GM11168 (cell line): ENCODE results near the gene ACO1.
"Not testable (repeated sequence)": the region's sequence is repeated elsewhere in the genome, so short reads cannot be mapped to it uniquely, and the experiment has no call there.

ENCODE experiments used
- in situ Hi-C: fragments of 300-500 bp; cut with MboI; formaldehyde crosslinking; loops from one replicate; pipeline ENCODE4 v1.12.0; 2022; ENCODE audit warnings: low sequenced_read_pairs; ENCODE audit not compliant: unreplicated experiment

Gene ACO1

GRCh38 chr9:32384364-32385151 lies at the start of gene ACO1:
ACO1 (plus strand) TSS chr9:32384643; CDS start chr9:32405507, 20,864 bp downstream.
- in situ Hi-C loops: loop anchor here (5.0 kb wide), 1 partner anchor 193 kb away; no protein-coding TSS in a partner anchor

DNA sequence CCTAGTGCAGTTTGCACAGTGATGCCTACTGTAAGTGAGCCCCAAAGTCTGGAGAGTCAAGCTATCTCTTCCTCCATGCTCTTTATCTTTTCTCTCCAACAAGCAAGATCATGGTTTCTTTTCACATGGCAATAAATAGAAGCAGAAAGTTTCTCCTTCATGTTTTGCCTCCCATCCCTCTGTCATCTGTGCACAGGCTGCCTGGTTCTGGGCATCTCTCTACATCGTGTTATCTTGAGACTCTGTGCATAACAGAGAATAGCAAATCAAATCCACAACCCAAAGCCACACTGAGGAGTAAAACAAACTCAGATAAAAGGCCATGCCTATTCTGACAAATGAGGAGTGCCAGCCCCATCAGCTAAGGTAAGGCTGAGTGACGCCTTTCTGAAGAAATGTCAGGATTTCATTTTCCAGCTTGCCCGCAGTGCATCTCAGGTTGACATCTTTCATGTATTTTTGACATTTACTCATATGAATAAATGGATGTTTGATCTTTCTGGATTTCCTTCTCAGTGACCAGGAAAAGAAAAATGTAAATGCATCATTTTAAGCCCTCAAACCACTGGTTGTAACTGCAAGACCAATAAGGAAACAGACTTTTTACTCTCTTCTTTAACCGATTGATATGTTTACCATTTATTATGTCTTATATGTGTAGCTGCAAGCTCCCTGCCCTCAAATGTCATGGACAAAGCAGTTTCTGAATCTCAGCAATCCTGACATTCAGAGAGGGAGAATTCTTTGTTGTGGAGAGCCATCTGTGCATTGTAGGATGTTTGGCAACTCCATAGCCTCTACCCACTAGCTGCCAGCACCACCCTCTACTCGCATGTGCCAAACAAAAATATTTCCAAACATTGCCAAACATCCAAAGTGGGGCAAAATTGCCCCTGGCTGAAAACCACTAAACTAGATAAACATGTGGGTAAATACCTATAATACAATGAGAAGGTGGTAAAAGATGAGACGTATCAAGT lies 49.2 kb upstream of the ACO1 start:
- in situ Hi-C loops: no loop called here

GRCh38 chr9:32339424-32339823 lies 45.0 kb upstream of the ACO1 start:
- in situ Hi-C loops: no loop called here

GRCh38 chr9:32340361-32340760 lies 44.1 kb upstream of the ACO1 start:
- in situ Hi-C loops: no loop called here

DNA sequence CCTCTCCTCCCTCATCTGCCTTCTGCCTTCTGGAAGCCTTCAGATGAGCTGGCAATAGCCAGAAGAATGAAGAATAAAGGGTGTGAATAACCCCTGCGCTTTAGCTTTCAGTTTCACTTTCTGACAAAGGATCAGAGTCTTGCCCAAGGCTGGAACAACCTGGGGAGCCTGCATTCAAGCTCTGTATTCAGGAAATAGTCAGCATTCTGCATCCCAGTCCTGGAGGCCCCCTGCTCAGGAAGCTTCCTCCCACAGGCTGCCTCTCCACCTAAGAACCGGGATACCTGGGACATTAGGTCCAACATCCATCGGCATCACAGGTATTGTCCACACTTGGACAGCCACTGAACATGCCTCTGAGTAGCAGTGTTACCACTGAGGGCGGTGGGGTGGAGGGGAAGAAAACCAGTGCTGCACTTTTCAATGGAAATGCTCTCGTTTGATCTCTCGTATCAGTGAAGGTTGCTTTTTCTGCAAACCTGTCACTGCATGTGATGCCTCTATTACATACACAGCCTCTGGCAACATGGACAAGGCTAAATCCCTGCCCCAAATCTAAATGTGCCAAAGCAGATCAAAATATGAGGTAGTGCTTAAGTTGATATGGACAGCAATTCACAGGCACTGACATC lies 39.8 kb upstream of the ACO1 start:
- in situ Hi-C loops: no loop called here

DNA sequence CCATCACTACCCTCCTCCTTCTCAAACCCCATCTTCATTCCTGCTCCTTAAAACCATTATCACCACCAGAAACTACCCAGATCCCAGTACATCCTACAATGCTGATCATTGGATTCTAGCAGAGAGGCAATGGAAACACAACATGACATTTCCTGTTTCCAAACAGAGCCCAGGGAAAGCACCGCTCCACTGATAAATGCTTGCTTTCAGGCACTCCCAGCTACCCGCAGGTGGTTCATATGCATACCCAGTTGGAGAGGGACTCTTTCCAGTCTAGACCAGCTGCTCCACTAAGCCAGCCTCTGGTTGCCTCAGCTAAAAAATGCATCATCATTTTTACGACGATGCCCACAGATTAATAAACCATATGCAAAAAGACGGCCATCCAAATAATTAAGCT lies 39.2 kb upstream of the ACO1 start:
- in situ Hi-C loops: no loop called here

DNA sequence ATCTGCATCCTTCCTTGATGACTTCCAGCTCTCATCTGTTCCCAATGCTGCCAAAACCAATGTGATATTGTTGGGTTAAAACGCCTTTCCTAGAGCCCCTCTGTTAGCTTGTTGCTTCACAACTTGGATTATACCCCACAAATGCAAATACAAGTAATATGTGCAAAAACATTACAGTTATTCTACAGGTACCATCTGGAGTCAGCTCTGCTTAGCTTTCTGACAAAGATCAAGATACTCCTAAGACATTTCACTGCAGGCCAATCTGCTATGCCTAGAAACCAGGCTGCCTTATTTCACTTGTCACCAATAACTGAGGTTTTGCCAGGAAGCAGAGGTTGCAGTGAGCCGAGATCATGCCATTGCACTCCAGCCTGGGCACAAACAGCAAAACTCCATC lies 36.9 kb upstream of the ACO1 start:
- in situ Hi-C loops: no loop called here

GRCh38 chr9:32348106-32348695 lies 36.2 kb upstream of the ACO1 start:
- in situ Hi-C loops: no loop called here

GRCh38 chr9:32349013-32349412 lies 35.4 kb upstream of the ACO1 start:
- in situ Hi-C loops: no loop called here

GRCh38 chr9:32350682-32351081 lies 33.8 kb upstream of the ACO1 start:
- in situ Hi-C loops: no loop called here

DNA sequence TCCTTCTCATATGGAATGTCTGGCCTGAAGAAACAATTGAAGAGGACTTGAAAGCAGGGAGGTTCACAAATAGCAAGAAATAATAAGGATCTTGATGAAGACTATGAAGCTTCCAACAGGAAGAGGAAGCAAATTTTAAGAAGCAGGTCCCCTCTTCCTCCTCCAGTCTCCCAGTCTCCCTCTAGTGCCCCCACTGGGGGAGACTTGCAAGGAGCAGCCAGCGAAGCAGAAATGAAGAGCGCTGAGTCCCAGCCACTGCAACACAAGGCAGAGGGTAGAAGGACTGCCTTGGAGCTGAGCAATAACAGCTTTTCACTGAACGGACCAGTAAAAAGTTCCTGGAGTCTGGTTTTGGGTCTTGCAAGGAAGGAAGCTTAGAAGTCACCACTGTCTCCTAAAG lies 32.6 kb upstream of the ACO1 start:
- in situ Hi-C loops: no loop called here

DNA sequence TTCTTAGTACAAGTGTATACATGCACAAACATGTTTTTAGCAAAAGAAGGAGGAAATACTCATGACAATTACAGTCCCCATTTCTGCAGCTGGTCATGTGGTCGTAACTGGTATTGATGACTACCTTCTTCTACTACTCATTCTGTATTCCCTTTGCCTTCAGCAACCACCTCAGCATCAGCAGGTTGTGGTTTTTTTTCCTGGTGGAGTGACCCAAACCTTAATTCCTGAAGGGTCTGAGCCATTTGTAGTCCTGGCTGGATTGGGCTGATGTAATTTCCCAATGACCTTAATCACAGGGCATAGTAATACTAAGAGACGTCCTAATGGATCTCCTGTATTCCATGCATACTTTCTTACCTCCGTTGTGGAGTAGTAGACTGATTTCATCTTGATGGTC lies 31.0 kb upstream of the ACO1 start:
- in situ Hi-C loops: not testable (repeated sequence)

GRCh38 chr9:32359452-32359851 lies 25.0 kb upstream of the ACO1 start:
- in situ Hi-C loops: no loop called here

DNA sequence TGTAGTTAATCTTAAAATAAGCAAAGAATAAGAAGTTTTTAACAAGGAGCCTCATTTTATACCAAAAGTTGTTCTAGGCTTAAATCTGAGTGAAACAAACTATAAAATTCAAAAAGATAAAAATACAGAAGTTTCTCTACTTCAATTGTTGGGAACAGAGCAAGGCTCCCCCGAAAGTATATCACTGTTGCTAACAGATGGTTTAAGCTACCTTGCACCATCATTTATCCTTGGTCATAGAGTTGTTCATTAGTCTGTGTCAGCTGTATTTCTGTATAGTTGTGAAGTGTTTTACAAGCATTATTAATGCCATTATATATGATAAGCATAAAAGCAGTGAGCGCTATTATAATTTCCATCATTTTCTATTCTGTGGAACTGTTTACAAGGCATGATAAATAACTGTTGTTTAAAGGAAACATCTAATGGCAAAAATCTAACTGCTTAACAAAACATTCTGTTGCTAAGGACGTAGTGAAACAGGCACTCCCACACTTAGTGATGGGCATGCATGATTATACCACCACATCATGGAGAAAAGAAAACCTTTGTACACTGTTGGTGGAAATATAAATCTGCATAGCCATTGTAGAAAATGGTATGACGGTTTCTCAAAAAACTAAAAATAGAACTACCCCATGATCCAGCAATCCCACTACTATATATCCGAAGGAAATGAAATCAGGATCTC lies 23.3 kb upstream of the ACO1 start:
- in situ Hi-C loops: loop anchor here (10.0 kb wide), 1 partner anchor 604 kb away; no protein-coding TSS in a partner anchor

- in situ Hi-C loops: no loop called here
These were observed 13.2 kb upstream of the ACO1 start for GRCh38 chr9:32371279-32371678.

- in situ Hi-C loops: no loop called here
These were observed 12.8 kb upstream of the ACO1 start for GRCh38 chr9:32371679-32372078.

GRCh38 chr9:32376285-32376684 lies 8.2 kb upstream of the ACO1 start:
- in situ Hi-C loops: no loop called here

- in situ Hi-C loops: no loop called here
These were observed 5.9 kb upstream of the ACO1 start for GRCh38 chr9:32378496-32378895.

- in situ Hi-C loops: no loop called here
These were observed 5.3 kb upstream of the ACO1 start for GRCh38 chr9:32378993-32379729.
